HG03469 (cell line): ENCODE data around the gene RGP1.

Experiments used
- ATAC-seq: cut with Tn5 transposase; IDR thresholded peaks from one replicate; pipeline ENCODE4 v1.9.1; 2021; ENCODE audit warnings: mild to moderate bottlenecking, moderate library complexity, moderate number of reproducible peaks; ENCODE audit not compliant: unreplicated experiment

Gene RGP1, protein sequence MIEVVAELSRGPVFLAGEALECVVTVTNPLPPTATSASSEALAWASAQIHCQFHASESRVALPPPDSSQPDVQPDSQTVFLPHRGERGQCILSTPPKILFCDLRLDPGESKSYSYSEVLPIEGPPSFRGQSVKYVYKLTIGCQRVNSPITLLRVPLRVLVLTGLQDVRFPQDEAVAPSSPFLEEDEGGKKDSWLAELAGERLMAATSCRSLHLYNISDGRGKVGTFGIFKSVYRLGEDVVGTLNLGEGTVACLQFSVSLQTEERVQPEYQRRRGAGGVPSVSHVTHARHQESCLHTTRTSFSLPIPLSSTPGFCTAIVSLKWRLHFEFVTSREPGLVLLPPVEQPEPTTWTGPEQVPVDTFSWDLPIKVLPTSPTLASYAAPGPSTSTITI

DNA sequence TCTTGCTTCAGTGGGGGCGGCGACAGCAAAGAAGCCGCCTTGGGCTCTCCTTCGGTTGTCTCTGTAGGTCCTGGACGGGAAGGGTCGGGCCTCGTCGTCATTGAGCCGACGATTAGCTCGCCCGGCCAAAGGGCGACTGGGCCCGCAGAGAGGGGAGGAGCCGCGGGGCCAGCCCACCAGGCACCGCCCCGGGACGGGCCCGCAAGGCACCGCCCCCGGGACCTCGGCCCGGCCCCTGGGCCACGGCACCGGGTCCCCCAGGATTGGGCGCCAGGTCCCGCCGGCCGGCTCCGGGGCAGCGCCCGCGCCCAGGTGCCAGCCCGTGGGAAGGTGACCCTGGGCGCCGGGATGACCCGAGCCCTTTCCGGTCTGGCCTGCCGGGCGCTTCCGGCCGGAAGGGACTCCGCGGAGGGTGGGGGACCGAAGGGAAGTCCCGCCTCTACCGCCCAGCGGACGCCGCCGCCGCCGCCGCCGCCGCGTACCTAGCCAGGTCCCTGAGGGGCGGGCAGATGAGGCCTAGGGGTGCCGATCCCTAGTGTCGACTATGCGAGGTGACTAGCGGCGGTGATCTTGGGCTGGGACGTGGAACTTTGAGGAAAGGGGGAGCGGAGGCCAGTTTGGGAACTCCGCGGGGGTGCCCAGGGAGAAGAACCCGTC is at the start of gene RGP1, which contains the start of gene GBA2:
Gene RGP1, plus strand, starts transcription at position 430 of the 657 bp plus-strand sequence. CDS start 469 bp downstream, outside the sequence.
Gene GBA2, minus strand, starts transcription at position 371 of the 657 bp plus-strand sequence. CDS start 524 bp downstream, outside the sequence.
- peak; percentile 54 for ATAC-seq

DNA sequence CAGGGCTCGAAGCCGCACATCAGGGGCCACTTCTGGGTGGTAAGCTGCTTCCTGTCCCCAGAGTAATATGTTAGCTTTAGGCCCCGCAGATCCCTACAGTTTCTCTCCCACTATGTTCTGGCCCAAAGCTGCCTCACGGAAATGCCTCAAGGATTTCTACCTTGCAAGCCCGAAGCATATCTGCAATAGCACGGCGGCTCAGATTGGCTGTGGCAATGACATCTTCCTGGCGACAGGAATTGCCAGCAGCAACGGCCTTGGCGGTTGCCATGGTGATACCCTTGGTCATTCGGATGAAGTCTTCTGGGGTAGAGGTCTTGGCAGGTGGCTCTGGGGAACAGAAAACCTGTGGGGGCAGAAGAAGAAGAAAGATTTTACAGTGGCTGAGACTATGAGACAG is 49.1 kb upstream of the RGP1 start:
- ATAC-seq = no peak

DNA sequence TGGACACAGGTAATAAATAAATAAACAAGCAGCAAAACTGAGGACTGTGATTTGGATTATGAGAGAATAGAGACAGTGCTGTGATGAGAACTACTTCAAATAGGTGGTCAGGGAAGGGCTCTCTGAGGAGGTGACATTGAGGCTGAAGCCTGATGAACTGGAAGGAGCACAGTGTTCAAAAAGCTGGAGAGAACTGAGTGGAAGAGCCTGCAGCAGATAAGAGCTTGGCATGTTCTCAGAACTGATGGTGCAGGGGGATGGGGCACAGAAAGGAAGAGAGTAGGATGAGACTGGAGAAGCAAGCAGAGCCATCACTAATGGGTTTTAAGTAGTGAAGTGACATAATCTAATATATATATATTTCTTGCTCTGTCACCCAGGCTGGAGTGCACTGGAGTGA is 48.1 kb upstream of the RGP1 start:
- no peak for ATAC-seq

DNA sequence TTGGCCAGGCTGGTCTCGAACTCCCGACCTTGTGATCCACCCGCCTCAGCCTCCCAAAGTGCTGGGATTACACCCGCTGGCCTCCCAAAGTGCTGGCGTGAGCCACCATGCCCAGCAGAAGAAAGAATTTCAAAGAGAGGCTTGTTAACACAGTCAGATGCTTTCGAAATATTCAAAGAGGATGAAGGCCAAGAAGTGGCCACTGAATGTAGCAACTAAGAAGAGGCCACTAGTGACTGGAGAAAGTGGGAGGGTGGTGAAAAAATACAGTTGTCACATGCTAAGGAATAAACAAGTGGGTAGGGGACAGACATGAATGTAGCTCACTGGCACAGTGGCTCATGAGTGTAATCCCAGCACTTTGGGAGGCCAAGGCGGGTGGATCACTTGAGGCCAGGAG is 46.4 kb upstream of the RGP1 start:
- ATAC-seq = no peak

DNA sequence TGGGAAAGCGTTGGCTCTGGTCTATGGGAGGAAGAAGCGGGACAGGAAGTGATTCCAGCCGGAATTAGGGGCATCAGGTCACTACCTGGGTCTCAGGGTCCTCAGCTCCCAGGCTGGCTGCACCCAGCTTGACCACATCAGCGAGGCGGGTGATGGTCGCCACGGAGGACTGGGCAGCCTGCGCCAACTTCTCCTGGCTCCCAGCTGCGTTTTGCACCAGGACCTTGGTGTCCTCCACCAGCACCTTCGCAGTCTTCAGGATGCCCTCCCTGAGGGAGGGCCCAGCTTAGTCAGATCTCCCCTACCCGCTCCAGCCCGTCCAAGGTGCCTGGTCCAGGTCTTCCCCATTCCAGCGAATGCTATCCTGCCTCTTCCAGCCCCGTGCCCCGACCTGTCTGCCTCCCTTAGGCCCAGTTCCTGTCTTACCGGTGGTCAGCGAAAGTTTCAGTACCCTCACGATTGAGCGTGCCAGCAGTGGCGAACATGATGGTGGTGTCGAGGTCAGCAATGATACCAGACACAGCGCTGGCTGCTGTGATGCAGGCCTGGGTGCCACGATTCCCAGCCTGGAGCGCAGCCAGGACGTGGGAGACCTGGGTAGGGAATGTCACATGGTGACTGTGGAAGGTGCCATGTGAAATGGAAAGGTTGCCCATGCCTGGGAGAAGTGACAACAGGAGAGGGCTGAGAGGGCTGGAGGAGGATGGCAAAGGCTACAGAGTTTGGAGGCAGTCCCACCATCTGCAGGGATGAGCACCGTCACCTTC is 45.0 kb upstream of the RGP1 start:
- no peak for ATAC-seq

DNA sequence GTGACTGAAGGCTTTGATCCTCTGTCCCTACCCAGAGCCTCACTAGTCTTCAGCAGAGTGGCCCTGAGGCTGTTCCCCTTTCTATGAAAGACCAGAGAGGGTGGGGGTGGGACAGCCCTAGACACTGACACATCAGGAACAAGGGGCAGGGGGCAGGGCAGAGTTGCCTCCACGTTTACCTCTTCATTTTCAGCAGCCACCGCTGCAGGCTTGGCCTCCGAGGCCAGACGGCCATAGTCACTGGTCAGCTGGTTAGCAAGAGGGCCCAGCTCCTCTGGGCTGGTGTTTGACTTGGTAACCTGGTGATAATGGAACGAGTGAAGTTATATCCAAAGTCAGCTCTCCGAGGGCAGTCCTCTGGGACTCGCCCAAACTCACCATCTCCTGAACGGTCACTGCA is 43.7 kb upstream of the RGP1 start:
- no peak for ATAC-seq

DNA sequence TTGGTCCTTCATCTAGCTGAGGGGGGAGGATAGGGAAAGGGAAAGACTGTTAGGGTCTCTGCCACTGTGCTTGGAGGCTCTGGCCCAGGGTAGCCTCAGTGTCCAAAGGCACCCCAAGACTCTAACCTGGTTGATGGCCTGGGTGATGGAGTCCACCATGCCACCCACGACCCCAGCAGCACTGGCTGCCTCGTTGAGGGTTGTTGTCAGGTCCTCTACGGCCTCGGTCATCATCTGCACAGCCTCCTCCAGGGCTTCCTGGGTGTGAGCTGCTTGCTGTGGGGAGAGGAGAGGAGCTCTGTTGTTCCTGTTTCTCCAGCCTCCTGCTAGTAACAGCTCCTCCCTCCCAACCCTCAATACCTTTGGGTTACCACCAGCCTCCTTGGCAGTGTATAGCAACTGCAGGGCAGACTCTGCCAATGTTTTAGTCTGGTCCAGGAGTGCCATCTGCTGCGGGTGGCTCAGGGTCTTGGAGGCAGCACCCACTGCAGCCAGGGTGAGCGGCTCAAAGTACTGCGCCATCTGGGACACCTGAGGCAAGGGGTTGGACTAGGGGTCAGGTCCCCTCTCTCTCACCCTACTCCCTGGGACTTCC is 43.2 kb upstream of the RGP1 start:
- ATAC-seq = no peak

DNA sequence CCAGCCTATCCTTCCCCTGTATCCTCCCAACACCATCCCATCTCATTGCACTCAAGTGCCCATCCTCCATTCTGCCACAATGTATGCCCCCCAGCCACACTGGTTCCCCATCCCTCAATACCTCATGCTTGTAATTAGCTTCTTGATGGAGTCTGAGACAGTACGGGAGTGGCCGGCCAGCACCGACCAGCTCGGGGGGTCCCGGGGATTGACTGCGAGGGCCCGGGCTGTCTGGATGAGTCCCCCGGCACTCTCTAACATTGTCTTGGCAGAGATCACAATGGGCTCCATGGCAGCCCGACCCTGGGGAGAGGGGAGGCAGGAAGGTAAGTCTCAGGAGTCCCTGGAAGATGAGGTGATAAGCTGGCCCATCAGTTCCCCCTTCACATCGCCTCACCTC is 42.1 kb upstream of the RGP1 start:
- no peak for ATAC-seq

DNA sequence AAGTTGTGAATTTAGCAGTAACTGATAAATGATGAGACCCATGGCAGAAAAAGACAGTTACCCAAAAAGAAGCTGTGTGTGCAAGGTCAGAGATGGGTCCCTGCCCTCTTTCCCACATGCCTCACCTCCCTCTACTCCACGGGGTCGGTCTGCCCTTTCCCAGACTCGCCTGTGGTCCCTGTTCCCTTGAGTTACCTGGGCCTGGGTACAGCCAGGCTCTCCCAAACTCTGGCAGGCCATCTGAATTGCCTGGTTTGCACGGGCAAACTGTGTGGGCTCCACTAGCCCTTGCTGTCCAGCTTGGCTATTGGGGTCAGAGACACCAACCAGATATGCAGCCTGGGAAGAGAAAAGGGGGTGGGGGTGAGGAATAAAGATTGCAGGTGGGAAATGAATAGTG is 40.9 kb upstream of the RGP1 start:
- no peak for ATAC-seq

DNA sequence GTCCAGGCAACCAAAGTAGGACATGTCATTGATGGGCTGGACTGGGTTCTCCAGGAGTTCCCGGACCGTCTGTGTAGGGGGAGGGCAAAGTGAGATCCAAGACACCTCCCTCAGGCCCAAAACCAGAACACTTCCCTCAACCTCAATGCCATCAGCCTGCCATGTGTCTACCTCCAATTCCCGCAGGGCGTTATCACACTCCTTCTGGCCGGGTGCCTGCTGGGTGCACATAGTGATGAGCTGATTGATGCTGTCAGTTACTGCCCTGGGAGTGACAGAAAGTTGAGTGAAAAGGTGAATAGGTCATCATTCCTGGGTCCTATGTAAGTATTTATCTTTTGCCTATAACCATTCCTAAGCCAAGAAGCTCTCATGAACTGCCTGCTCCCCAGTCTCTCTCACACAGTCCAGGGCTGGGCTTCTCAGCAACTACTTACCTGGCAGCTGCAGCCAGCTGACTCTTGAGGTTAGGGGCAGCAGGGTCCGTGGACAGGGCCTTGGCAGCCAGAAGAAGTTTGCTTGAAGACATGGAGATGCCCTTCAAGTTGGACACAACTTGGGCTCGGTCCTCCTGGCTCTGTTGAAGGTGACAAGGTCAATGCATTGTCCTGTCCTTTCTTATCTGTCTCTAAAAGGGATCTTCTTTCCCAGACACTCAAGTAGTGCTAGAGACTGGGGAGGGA is 38.1 kb upstream of the RGP1 start:
- ATAC-seq = no peak

DNA sequence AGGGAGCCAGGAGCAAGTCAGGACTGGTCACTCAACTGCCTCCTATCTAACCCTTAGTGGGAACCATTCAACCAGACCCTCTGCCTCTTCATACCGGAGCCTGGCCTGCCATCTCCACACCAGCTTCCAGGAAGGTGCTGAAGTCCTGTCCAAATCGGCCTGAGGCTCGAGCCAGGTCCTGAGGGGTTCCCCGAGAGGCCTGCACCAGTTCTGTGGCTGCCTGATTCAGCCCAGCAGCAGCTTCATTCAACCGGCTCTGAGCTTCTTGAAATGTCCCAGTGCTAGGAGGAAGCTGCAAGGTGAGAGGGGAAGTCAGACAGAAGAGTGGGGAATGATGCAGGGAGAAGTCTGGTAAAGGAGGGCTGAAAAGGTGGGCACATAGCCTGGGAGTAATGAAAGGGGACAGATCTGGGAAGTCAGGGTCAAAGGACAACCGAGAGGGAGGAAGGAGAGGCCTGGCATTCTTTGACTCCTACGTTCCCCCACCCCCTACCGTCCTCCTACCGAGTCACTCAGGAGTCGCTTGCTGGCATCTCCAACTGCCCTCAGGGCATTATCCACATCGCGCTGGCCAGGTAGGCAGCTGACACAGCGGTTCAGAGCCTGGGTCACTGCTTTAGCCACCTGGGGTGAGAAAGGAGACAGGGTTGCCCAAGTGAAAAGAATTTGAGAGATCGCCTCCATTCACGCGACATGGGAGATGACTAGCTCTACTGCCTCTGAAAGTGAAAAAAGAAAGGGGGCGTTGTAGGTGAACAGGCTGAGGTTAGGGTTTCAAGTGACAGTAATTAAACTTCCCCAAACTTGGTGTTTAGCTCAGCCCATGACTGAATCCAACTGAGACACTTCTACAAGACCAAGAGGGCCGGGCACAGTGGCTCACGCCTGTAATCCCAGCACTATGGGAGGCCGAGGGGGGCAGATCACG is 37.3 kb upstream of the RGP1 start:
- ATAC-seq = no peak

DNA sequence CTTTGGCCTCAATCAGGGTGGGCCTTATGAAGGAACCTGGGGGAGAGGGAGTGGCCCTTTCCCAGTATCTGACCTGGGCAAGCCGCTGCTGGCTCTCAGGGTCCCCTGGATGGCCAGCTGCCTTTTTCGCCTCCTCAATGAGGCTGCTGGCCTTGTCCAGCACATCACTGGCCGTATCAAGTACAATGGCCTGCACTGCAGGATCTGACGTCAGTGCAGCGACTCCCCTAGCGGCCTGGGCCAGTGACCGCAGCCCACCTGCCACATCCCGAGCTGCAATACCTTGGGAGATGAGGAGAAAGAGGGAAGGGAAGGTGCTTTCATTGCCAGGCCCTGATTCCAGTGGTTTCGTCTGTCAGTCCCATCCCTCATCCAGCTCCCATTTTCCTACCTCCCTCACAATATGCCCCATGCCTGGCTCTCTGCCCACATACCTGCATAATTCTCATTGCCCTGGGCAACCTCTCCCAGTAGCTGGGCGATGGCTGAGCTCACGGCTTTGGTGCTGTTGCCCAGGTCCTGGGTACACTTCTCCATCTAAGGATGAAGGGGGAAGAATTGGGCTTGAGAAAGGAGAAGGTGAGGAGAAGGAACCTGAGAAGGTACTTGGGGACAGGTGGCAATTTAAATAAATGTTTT is 36.2 kb upstream of the RGP1 start:
- no peak for ATAC-seq

DNA sequence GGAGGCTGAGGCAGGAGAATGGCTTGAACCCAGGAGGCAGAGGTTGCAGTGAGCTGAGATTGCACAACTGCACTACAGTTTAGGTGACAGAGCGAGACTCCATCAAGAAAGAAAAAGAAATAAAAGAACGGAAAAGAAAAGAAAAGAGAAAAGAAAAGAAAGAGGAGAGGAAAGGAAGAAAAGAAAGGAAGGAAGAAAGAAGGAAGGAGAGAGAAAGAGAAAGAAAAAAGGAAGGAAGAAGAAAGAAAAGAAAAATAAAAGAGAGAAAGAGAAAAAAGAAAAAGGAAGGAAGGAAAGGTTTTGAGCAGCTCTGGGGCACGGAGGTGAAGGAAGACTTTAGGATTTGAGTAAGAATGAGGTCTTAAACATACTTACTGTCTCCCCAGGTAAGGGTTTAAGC is 35.5 kb upstream of the RGP1 start:
- ATAC-seq = no peak

DNA sequence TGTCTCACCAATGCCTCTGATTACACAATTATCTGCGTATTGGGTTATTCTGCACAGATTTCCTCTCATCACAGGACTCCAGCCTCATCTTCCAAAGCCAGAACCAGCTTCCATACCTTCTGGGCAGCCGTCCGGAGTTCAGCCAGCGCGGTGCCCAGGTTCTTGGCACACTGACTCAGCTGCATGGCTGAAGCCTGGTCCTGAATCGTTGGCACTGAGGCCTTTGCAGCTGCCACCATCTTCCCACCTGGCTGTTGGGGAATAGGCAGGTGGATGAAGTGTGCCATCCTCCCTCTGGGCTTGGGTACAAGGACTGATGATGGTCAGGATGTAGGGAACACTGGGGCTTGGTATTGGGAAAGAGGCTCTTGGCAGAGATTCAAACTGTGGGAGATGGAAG is 35.0 kb upstream of the RGP1 start:
- ATAC-seq = no peak

DNA sequence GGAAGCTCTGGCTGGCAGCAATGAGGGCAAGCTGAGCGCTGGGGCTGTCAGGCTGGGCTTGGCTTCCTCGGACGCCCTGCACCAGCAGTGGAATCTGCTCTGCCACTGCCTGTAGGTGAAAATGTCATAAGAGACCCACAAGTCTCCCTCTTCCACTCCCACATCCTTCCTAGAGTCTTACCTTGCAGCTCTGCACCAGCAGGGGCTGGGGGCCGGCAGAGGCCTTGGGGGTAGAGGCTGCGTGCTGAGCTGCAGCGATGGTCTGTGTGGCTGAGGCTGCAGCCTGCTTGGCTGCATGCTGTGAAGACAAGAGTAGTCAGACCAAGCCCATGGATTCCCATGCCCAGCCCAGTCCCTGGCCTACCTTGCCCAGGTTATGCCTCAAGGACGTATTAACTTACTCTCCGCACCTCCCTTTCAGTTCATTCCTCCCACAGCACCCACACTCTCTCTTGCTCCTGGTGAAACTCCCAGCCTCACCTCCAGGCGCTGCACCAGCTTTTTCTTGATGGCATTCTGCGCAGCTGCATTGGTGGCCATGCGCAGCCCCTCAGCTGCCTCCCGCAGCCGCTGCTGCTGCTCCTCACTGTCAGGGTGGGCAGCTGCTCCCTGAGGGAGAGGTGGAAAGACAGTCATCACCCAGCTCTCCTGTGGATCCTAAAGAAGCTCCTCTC is 34.4 kb upstream of the RGP1 start:
- no peak for ATAC-seq

DNA sequence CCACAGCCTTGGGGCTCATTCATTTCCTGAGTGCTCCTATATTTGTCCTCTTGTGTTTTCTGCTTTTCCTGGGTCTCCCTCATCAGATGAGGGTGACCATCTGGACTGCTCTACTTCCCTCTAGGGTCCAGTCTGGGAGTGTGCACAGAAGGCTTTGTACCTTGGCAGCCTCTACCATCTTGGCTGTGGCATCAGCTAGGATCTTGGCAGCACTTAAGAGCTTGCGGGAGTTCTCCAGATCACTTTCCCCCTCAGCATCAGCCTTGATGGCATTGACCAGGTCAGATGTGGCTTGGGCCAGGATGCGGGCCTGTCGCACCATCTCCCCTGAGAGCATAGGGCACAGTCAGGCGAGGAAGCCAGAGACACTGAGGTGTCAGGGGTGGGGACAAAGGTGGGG is 32.9 kb upstream of the RGP1 start:
- ATAC-seq = no peak

DNA sequence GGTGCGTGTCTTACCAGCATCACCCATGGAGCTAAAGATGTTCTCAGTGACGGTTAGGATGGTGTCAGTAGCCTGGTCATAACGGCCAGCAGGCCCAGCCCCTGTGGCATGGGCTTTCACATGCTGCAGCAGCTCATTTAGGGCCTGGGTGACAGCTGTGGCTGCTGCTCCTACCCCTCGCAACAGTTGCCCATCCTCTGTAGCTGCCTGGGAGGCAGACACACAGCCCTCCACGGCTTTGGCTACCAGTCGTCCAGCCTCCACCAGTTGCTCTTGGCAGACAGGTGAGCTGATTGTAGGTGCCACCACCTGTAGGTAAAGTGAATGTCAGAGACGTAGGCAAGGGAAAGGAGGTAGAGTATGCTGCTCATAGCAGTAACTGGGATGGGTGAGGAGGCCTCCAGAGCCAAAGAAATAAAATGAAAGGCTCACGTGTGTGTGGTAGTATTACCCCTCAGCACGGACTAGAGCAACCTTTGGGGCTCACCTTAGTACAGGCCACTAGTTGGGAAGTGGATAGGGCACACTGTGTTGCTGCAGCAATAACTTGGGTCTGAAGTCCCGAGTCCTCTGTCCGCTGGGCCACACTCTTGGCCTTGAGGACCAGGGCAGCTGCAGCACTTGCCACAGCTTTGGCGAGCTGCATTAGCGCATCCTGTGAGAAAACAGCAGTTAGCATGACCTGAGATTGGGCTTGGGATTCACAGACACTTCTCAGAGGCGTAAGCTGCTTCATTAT is 31.8 kb upstream of the RGP1 start:
- no peak for ATAC-seq
